HUES6 (cell line): Measurements from ENCODE around the gene HSD17B14.
"Not testable (repeated sequence)": the region's sequence is repeated elsewhere in the genome, so short reads cannot be mapped to it uniquely, and the experiment has no call there.

Experiments
- H3K27ac ChIP-seq: 2 replicates; pipeline ENCODE4 v1.7.0; 2013; ENCODE audit warnings: low read depth, mild to moderate bottlenecking, low read length, inconsistent platforms
- H3K27me3 ChIP-seq: 2 replicates; pipeline ENCODE4 v1.6.1; 2013; ENCODE audit warnings: low read length; ENCODE audit not compliant: control insufficient read depth, insufficient read depth
- H3K36me3 ChIP-seq: 2 replicates; pipeline ENCODE4 v1.6.1; 2013; ENCODE audit warnings: low read length; ENCODE audit not compliant: control insufficient read depth, insufficient read depth
- H3K4me1 ChIP-seq: 2 replicates; pipeline ENCODE4 v1.6.1; 2013; ENCODE audit warnings: low read length; ENCODE audit not compliant: control insufficient read depth, insufficient read depth
- H3K4me3 ChIP-seq: 2 replicates; pipeline ENCODE4 v1.5.1; 2013; ENCODE audit warnings: low read depth, low read length
- H3K9ac ChIP-seq: one replicate; pipeline ENCODE4 v1.6.1; 2013; ENCODE audit warnings: mild to moderate bottlenecking, low read length
- H3K9me3 ChIP-seq: 2 replicates; pipeline ENCODE4 v1.6.1; 2013; ENCODE audit warnings: low read depth, low read length; ENCODE audit not compliant: control insufficient read depth, insufficient read depth

The HSD17B14 gene

GRCh38 chr19:48862827-48863226, 26.5 kb upstream of the HSD17B14 start:
- no peaks in the 10 kb centered on the region for H3K27me3 ChIP-seq
- H3K9ac ChIP-seq: no peak overlapping the region
- no peak overlapping the region for H3K27ac ChIP-seq
- H3K4me1 ChIP-seq: peaks cover 13% of the 10 kb centered on the region
- peaks cover 6% of the 10 kb centered on the region; the same call in 1 of the 2 replicates for H3K36me3 ChIP-seq
- H3K4me3 ChIP-seq: no peak overlapping the region
- H3K9me3 ChIP-seq: no peaks in the 10 kb centered on the region

DNA sequence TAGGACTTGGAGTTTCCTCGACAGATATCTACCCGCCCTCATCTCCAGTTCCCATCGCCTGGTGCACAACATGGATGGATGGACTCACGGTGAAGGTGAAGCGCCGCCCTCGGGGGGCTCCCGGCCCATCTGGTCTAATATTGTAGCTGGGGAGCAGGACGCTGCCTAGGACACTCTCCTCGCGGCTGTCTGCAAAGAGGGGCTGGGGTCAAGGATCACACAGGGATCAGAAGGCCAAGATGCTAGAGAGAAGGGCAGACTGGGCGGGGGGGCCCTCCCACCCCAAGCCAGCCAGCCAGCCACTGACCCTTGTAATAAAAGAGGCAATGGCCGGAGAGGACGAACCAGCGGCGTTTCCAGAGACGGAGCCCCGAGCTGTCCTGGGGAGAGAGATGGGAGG, 25.0 kb upstream of the HSD17B14 start:
- Histone ChIP-seq H3K4me1 (peaks cover 4% of the 10 kb centered on the region; the same call in 1 of the 2 replicates), H3K27me3 (no peaks in the 10 kb centered on the region), H3K4me3 (no peak overlapping the region), H3K9me3 (no peaks in the 10 kb centered on the region), H3K9ac (no peak overlapping the region), H3K27ac (no peak overlapping the region), H3K36me3 (peaks cover 6% of the 10 kb centered on the region; the same call in 1 of the 2 replicates)

DNA sequence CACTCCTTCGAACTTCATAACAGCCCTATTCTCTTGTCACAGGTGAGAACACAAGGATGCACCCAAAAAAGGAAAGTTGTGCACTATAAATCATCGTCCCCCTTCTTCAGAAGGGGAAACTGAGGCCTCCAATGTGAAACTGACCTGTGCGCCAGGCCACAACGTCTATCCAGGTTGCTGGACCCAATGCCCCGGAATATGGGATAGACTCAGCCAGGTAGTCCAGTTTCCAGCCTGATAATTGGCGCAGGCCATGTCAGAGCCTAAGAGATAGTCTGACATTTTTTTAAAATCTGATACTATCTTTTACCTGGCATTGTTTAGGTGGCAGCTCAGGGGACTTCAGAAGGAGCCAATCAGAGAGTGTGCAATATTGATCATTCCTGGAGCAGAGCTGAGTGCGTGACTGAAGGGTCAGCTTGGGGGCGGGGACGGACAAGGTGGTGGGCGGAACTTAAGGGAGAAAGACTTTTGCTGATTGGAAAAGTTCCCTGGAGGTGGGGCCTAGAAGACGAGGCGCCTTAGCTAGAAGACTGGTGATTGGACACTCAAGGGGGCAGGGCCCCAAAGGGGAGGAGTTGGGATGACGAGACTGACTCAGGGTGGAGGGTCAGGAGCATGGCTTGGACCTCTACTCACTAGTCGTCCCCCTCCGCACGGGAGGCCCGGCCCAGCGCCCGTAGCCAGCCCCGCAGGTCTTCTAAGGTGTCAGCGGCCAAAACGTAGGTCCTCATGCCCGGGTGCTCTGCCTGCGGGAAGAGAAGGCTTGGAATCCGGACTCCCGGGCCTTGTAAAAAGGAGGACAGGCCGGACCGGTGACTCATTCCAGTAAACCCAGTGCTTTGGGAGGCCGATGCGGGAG, 23.7 kb upstream of the HSD17B14 start:
- Histone ChIP-seq H3K27ac (no peak overlapping the region), H3K27me3 (no peaks in the 10 kb centered on the region), H3K36me3 (peaks cover 6% of the 10 kb centered on the region; the same call in 1 of the 2 replicates), H3K9me3 (no peaks in the 10 kb centered on the region), H3K9ac (no peak overlapping the region), H3K4me1 (peaks cover 4% of the 10 kb centered on the region; the same call in 1 of the 2 replicates), H3K4me3 (peak overlapping the region; percentile 45)

DNA sequence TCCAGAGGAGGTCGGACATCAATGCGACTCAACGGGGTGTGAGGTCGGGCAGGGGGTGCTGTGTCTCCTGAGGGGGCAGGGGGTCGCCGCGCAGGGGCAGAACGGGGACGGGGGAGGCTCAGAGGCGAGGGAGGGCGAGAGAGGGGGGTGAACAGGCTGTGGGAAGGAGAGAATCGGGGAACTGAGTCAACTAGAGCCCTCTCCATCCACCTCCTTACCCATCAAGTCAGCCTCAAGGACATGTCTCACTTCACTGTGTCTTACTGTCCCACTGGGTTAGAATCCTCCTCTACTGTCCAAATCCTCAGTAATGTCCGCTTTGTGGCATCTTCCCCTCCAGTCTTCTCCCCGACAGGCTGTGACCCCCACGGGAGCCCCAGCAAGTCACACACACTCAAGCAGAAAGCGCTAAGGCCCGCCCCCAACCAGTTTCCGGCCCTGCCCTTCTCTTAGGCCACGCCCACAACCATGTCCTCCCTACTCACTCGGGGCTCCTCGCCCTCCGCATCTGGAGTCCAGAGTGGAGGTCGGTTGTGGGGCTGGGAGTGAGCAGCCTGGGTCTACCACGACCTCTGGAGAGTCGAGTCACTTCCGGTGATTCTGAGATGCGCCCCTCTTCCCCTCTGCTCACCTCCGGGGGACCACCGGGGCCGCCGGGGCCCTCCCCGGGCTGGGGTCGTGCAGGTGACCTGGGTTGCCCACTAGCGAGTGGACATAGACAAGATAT, 22.9 kb upstream of the HSD17B14 start:
- no peak overlapping the region for H3K27ac ChIP-seq
- H3K9ac ChIP-seq: no peak overlapping the region
- no peaks in the 10 kb centered on the region for H3K9me3 ChIP-seq
- H3K4me1 ChIP-seq: peaks cover 4% of the 10 kb centered on the region; the same call in 1 of the 2 replicates
- no peaks in the 10 kb centered on the region for H3K27me3 ChIP-seq
- H3K4me3 ChIP-seq: peak overlapping the region; percentile 45
- 0 out of 2 replicates have a peak, but pooled peaks cover 2% of the 10 kb centered on the region for H3K36me3 ChIP-seq

- Histone ChIP-seq H3K27me3 (no peaks in the 10 kb centered on the region), H3K4me1 (peaks cover 4% of the 10 kb centered on the region; the same call in 1 of the 2 replicates), H3K9me3 (no peaks in the 10 kb centered on the region), H3K9ac (no peak overlapping the region), H3K4me3 (no peak overlapping the region), H3K36me3 (0 out of 2 replicates have a peak, but pooled peaks cover 2% of the 10 kb centered on the region), H3K27ac (no peak overlapping the region)
Observed at GRCh38 chr19:48856921-48857320, 20.6 kb upstream of the HSD17B14 start.

DNA sequence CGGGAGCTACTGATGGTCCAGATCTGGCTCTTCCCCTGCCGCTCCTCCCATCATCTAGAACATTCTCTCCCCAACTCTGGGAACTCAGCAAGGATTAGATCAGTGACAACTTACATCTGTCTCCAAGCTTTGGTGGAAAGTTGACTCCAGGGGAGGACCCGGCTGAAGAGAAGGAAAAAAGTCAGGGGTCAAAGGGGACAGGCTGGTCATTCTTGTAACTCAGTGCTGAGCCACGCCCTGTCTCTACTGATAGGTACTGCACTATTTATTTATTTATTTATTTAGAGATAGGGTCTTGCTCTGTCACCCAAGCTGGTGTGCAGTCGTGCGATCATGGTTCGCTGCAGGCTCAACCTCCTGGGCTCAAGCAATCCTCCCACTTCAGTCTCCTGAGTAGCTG, 17.8 kb upstream of the HSD17B14 start:
- H3K9ac ChIP-seq: no peak overlapping the region

GRCh38 chr19:48853483-48853882, 17.2 kb upstream of the HSD17B14 start:
- 0 out of 2 replicates have a peak, but pooled peaks cover 2% of the 10 kb centered on the region for H3K36me3 ChIP-seq
- H3K4me1 ChIP-seq: no peaks in the 10 kb centered on the region
- no peak overlapping the region for H3K4me3 ChIP-seq
- no peak overlapping the region for H3K9ac ChIP-seq
- H3K27me3 ChIP-seq: no peaks in the 10 kb centered on the region
- H3K27ac ChIP-seq: no peak overlapping the region
- no peaks in the 10 kb centered on the region for H3K9me3 ChIP-seq

More for the DNA sequence above, 17.8 kb upstream of the HSD17B14 start:
- Histone ChIP-seq H3K9me3 (no peaks in the 10 kb centered on the region), H3K27ac (no peak overlapping the region), H3K4me3 (no peak overlapping the region), H3K36me3 (0 out of 2 replicates have a peak, but pooled peaks cover 2% of the 10 kb centered on the region), H3K27me3 (no peaks in the 10 kb centered on the region), H3K4me1 (no peaks in the 10 kb centered on the region)

DNA sequence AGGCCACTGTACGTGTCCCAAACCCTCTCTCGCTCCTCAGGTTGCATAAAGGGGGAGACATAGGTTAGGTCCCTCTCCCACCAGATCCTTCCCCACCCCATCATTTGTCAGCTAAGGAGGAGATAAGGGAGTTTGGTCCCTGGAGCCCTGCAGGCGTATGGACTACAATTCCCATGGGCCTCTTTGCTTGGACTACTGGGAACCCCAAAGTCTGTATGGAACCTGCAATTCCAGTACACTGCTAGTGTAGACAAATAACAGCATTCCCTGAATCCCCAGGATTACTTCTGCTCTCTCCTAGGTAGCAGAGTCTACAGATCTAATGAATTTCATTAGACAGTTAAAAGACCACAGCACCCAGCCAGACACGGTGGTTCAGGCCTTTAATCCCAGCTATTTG, 16.0 kb upstream of the HSD17B14 start:
- Histone ChIP-seq H3K36me3 (no peaks in the 10 kb centered on the region), H3K27ac (no peak overlapping the region), H3K4me3 (no peak overlapping the region), H3K27me3 (no peaks in the 10 kb centered on the region), H3K4me1 (no peaks in the 10 kb centered on the region), H3K9ac (no peak overlapping the region), H3K9me3 (no peaks in the 10 kb centered on the region)

DNA sequence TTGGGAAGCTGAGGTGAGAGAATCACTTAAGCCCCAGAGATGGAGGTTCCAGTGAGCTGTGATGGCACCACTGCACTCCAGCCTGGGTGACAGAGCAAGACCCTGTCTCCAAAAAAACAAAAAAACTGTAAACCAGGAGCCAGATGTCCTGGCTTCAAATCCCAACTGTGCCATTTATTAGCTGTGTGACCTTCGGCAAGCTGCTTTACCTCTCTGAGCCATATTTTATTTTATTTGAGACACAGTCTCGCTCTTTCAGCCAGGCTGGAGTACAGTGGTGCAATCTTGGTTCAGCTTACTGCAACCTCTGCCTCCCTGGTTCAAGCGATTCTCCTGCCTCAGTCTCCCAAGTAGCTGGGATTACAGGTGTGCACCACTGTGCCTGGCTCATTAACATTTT, 10.4 kb upstream of the HSD17B14 start:
- H3K36me3 ChIP-seq: peaks cover 11% of the 10 kb centered on the region
- H3K4me1 ChIP-seq, H3K9ac ChIP-seq, H3K4me3 ChIP-seq, H3K27ac ChIP-seq, H3K9me3 ChIP-seq, H3K27me3 ChIP-seq: not testable (repeated sequence)

- Histone ChIP-seq H3K9me3 (no peaks in the 10 kb centered on the region), H3K4me3 (no peak overlapping the region), H3K27ac (no peak overlapping the region), H3K4me1 (no peaks in the 10 kb centered on the region), H3K36me3 (peaks cover 11% of the 10 kb centered on the region), H3K9ac (no peak overlapping the region), H3K27me3 (no peaks in the 10 kb centered on the region)
Observed at GRCh38 chr19:48845384-48845783, 9.1 kb upstream of the HSD17B14 start.

GRCh38 chr19:48844472-48844871, 8.2 kb upstream of the HSD17B14 start:
- Histone ChIP-seq H3K9me3 (no peaks in the 10 kb centered on the region), H3K27me3 (no peaks in the 10 kb centered on the region), H3K4me1 (no peaks in the 10 kb centered on the region), H3K27ac (no peak overlapping the region), H3K4me3 (no peak overlapping the region), H3K36me3 (peaks cover 11% of the 10 kb centered on the region), H3K9ac (no peak overlapping the region)
